ENCODE measurements around the gene TGFBR2.

The TGFBR2 gene

GRCh38 chr3:30729936-30730335, 123.5 kb downstream of the TGFBR2 start:
- TF ChIP-seq CTCF (IDR thresholded peaks at IDR 0.05; ENCODE audit: extremely low read depth, missing control alignments) = no peak
- DNase-seq (ENCODE audit: low spot score) = no peak

GRCh38 chr3:30730967-30731366, 124.6 kb downstream of the TGFBR2 start:
- TF ChIP-seq CTCF (IDR thresholded peaks at IDR 0.05; ENCODE audit: extremely low read depth, missing control alignments) = no peak
- DNase-seq (ENCODE audit: low spot score) = no peak

GRCh38 chr3:30733209-30733608, 126.8 kb downstream of the TGFBR2 start:
- DNase-seq (ENCODE audit: low spot score) = no peak
- TF ChIP-seq CTCF (IDR thresholded peaks at IDR 0.05; ENCODE audit: extremely low read depth, missing control alignments) = no peak

- no peak for TF ChIP-seq CTCF (IDR thresholded peaks at IDR 0.05; ENCODE audit: extremely low read depth, missing control alignments)
- DNase-seq (ENCODE audit: low spot score) = no peak
Measured at GRCh38 chr3:30733696-30734095, 127.3 kb downstream of the TGFBR2 start.

- no peak for DNase-seq (ENCODE audit: low spot score)
- no peak for TF ChIP-seq CTCF (IDR thresholded peaks at IDR 0.05; ENCODE audit: extremely low read depth, missing control alignments)
Measured at GRCh38 chr3:30737743-30738499, 131.5 kb downstream of the TGFBR2 start.

- TF ChIP-seq CTCF (IDR thresholded peaks at IDR 0.05; ENCODE audit: extremely low read depth, missing control alignments) = no peak
- no peak for DNase-seq (ENCODE audit: low spot score)
Measured at GRCh38 chr3:30738605-30739004, 132.2 kb downstream of the TGFBR2 start.

GRCh38 chr3:30741889-30742288, 135.5 kb downstream of the TGFBR2 start:
- TF ChIP-seq CTCF (IDR thresholded peaks at IDR 0.05; ENCODE audit: extremely low read depth, missing control alignments) = no peak
- no peak for DNase-seq (ENCODE audit: low spot score)
